SK-N-SH treated with all-trans-retinoic acid at 6 μM for 48 hours (cell line): ENCODE data around the gene KRTAP10-4.

Source experiments
- ATAC-seq: fragments of 200-7000 bp; cut with Tn5 transposase; 3 replicates; pipeline ENCODE4 v1.9.1; 2020; ENCODE audit warnings: mild to moderate bottlenecking, moderate library complexity
- ARNTL ChIP-seq: fragments of 450-650 bp; formaldehyde crosslinking; IDR thresholded peaks from 2 replicates; pipeline ENCODE4 v1.5.0; 2020; ENCODE audit warnings: low read depth, mild to moderate bottlenecking, moderate library complexity, borderline replicate concordance
- BACH2 ChIP-seq: fragments of 250-450 bp; sonication (Bioruptor Pico); IDR thresholded peaks from 2 replicates; pipeline ENCODE4 v1.9.0; 2021; ENCODE audit warnings: mild to moderate bottlenecking, borderline replicate concordance
- CSDC2 ChIP-seq: fragments of 250-450 bp; sonication (Bioruptor Pico); IDR thresholded peaks from 2 replicates; pipeline ENCODE4 v1.5.0; 2020; ENCODE audit warnings: mild to moderate bottlenecking, moderate library complexity
- ESRRG ChIP-seq: fragments of 250-450 bp; sonication (Bioruptor Pico); IDR thresholded peaks from 2 replicates; pipeline ENCODE4 v1.6.1; 2021; ENCODE audit warnings: mild to moderate bottlenecking
- GLIS3 ChIP-seq: fragments of 250-450 bp; sonication (Bioruptor Pico); IDR thresholded peaks from 2 replicates; pipeline ENCODE4 v1.5.0; 2020; ENCODE audit warnings: mild to moderate bottlenecking, moderate library complexity
- ISL1 ChIP-seq: fragments of 250-450 bp; sonication (Bioruptor Pico); IDR thresholded peaks from 2 replicates; pipeline ENCODE4 v2.1.2; 2022; ENCODE audit warnings: mild to moderate bottlenecking, moderate library complexity
- OSR1 ChIP-seq: fragments of 250-450 bp; sonication (Bioruptor Pico); IDR thresholded peaks from 2 replicates; pipeline ENCODE4 v1.8.0; 2022; ENCODE audit warnings: moderate library complexity, mild to moderate bottlenecking, inconsistent platforms
- PPARA ChIP-seq: fragments of 250-450 bp; sonication (Bioruptor Pico); IDR thresholded peaks from 2 replicates; pipeline ENCODE4 v1.5.0; 2020; ENCODE audit warnings: mild to moderate bottlenecking, borderline replicate concordance
- RARB ChIP-seq: fragments of 250-450 bp; sonication (Bioruptor Pico); IDR thresholded peaks from 2 replicates; pipeline ENCODE4 v1.8.0; 2021; ENCODE audit warnings: mild to moderate bottlenecking, moderate library complexity
- SNAI2 ChIP-seq: fragments of 250-450 bp; sonication (Bioruptor Pico); IDR thresholded peaks from 2 replicates; pipeline ENCODE4 v1.5.0; 2020; ENCODE audit warnings: mild to moderate bottlenecking, moderate library complexity
- TCF4 ChIP-seq: fragments of 250-450 bp; sonication (Bioruptor Pico); IDR thresholded peaks from 2 replicates; pipeline ENCODE4 v1.8.0; 2021; ENCODE audit warnings: mild to moderate bottlenecking, moderate library complexity, borderline replicate concordance
- TOX ChIP-seq: fragments of 250-450 bp; sonication (Bioruptor Pico); IDR thresholded peaks from 2 replicates; pipeline ENCODE4 v1.8.0; 2021; ENCODE audit warnings: mild to moderate bottlenecking, moderate library complexity, borderline replicate concordance
- ZFP3 ChIP-seq: fragments of 250-450 bp; sonication (Bioruptor Pico); IDR thresholded peaks from 2 replicates; pipeline ENCODE4 v1.5.0; 2020; ENCODE audit warnings: mild to moderate bottlenecking, moderate library complexity
- ZFP30 ChIP-seq: fragments of 450-650 bp; formaldehyde crosslinking; IDR thresholded peaks from 2 replicates; pipeline ENCODE4 v1.5.0; 2022; ENCODE audit warnings: mild to moderate bottlenecking, moderate library complexity
- ZNF565 ChIP-seq: fragments of 450-650 bp; formaldehyde crosslinking; conservative IDR thresholded peaks from 2 replicates; pipeline ENCODE4 v1.5.0; 2020; ENCODE audit warnings: low read depth, mild to moderate bottlenecking, moderate library complexity
- ZNF70 ChIP-seq: fragments of 450-650 bp; formaldehyde crosslinking; IDR thresholded peaks from 2 replicates; pipeline ENCODE4 v1.5.0; 2020; ENCODE audit warnings: mild to moderate bottlenecking, moderate library complexity
- ZNF8 ChIP-seq: fragments of 450-650 bp; formaldehyde crosslinking; IDR thresholded peaks from 2 replicates; pipeline ENCODE4 v1.5.0; 2020; ENCODE audit warnings: mild to moderate bottlenecking, moderate library complexity
- TF ChIP-seq, protein P1 (sequence below): fragments of 250-450 bp; sonication (Bioruptor Pico); IDR thresholded peaks from 2 replicates; pipeline ENCODE4 v1.5.1; 2021; ENCODE audit warnings: mild to moderate bottlenecking, moderate library complexity
- TF ChIP-seq, protein P2 (sequence below): fragments of 250-450 bp; sonication (Bioruptor Pico); IDR thresholded peaks from 2 replicates; pipeline ENCODE4 v1.8.0; 2021; ENCODE audit warnings: low read depth, mild to moderate bottlenecking, moderate library complexity, borderline replicate concordance
- TF ChIP-seq, protein P3 (sequence below): fragments of 250-450 bp; sonication (Bioruptor Pico); IDR thresholded peaks from 2 replicates; pipeline ENCODE4 v1.8.0; 2020; ENCODE audit warnings: mild to moderate bottlenecking, moderate library complexity, borderline replicate concordance
- TF ChIP-seq, protein P4 (sequence below): fragments of 250-450 bp; sonication (Bioruptor Pico); IDR thresholded peaks from 2 replicates; pipeline ENCODE4 v1.5.1; 2020; ENCODE audit warnings: low read depth, mild to moderate bottlenecking, moderate library complexity

The KRTAP10-4 gene

DNA sequence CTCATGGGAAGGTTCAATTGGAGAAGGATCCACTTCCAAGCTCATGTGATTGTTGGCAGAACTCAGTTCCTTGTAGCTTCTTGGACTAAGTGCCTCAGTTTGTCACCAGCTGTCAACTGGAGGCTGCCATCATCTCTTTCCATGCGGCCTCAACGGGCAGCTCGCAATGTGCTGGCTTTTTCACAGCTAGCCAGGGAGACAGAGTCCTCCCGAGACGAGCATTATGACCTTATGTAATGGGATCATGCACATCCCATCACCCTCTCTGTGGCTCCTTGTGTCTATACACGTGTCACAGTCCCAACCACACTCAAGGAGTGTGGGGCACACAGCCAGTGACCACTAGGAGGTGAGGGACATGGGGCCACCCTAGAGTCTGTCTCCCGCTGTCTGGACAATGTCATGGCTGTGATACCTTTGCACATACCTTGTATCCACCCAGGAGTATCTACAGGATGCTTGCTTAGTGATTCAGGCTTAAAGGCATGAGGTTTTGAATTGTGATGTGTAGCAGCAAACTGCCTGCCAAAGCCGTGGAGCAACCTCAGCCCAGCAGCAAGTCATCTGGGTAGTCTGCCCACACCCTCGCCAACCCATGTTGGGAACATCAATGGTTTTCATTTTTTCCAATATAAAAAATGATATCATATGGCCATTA lies 22.7 kb downstream of the KRTAP10-4 start:
- no peak for ATAC-seq
- TF ChIP-seq ESRRG, result no peak
- no peak for TF ChIP-seq ZNF70 (CRISPR knock-in tag)
- TF ChIP-seq TCF4, result no peak
- TF ChIP-seq, protein P1, sequence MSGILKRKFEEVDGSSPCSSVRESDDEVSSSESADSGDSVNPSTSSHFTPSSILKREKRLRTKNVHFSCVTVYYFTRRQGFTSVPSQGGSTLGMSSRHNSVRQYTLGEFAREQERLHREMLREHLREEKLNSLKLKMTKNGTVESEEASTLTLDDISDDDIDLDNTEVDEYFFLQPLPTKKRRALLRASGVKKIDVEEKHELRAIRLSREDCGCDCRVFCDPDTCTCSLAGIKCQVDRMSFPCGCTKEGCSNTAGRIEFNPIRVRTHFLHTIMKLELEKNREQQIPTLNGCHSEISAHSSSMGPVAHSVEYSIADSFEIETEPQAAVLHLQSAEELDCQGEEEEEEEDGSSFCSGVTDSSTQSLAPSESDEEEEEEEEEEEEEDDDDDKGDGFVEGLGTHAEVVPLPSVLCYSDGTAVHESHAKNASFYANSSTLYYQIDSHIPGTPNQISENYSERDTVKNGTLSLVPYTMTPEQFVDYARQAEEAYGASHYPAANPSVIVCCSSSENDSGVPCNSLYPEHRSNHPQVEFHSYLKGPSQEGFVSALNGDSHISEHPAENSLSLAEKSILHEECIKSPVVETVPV (CRISPR knock-in tag), result no peak
- no peak for TF ChIP-seq CSDC2 (CRISPR knock-in tag)
- TF ChIP-seq BACH2, result no peak
- TF ChIP-seq PPARA (CRISPR knock-in tag), result no peak
- TF ChIP-seq RARB (CRISPR knock-in tag), result no peak
- no peak for TF ChIP-seq ARNTL (CRISPR knock-in tag)
- no peak for TF ChIP-seq TOX
- TF ChIP-seq ZNF565 (CRISPR knock-in tag), result no peak
- TF ChIP-seq OSR1 (CRISPR knock-in tag), result no peak
- TF ChIP-seq ZFP3, result no peak
- TF ChIP-seq, protein P2, sequence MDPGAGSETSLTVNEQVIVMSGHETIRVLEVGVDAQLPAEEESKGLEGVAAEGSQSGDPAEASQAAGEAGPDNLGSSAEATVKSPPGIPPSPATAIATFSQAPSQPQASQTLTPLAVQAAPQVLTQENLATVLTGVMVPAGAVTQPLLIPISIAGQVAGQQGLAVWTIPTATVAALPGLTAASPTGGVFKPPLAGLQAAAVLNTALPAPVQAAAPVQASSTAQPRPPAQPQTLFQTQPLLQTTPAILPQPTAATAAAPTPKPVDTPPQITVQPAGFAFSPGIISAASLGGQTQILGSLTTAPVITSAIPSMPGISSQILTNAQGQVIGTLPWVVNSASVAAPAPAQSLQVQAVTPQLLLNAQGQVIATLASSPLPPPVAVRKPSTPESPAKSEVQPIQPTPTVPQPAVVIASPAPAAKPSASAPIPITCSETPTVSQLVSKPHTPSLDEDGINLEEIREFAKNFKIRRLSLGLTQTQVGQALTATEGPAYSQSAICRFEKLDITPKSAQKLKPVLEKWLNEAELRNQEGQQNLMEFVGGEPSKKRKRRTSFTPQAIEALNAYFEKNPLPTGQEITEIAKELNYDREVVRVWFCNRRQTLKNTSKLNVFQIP (CRISPR knock-in tag), result no peak
- TF ChIP-seq, protein P3, sequence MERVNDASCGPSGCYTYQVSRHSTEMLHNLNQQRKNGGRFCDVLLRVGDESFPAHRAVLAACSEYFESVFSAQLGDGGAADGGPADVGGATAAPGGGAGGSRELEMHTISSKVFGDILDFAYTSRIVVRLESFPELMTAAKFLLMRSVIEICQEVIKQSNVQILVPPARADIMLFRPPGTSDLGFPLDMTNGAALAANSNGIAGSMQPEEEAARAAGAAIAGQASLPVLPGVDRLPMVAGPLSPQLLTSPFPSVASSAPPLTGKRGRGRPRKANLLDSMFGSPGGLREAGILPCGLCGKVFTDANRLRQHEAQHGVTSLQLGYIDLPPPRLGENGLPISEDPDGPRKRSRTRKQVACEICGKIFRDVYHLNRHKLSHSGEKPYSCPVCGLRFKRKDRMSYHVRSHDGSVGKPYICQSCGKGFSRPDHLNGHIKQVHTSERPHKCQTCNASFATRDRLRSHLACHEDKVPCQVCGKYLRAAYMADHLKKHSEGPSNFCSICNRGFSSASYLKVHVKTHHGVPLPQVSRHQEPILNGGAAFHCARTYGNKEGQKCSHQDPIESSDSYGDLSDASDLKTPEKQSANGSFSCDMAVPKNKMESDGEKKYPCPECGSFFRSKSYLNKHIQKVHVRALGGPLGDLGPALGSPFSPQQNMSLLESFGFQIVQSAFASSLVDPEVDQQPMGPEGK, result no peak
- no peak for TF ChIP-seq ZNF8
- TF ChIP-seq ZFP30 (CRISPR knock-in tag), result no peak

DNA sequence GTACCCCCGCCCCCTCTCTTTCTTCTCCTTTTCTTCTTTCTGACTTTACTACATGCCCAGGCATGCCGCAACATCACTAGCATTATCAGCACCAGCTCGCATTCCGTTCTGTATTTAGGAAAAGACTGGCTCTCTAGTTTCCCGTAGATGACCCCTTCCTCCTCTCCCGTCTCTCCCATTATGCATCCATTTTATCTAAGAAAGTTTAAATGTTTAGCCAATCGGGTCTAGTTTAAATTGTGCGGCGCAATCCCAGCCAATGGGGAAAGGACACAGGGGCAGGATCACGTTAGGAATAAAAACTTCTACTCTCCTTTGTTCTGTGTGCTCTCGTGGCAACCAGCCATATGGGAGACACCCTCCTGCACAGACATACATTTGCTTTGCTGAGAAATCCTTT lies 24.5 kb downstream of the KRTAP10-4 start:
- ATAC-seq, result no peak
- TF ChIP-seq RARB (CRISPR knock-in tag) (no peak), ZFP3 (no peak), ZFP30 (CRISPR knock-in tag) (no peak), SNAI2 (CRISPR knock-in tag) (no peak), ZNF565 (CRISPR knock-in tag) (no peak), BACH2 (no peak), ZNF70 (CRISPR knock-in tag) (no peak), GLIS3 (CRISPR knock-in tag) (no peak), CSDC2 (CRISPR knock-in tag) (no peak), TCF4 (no peak), OSR1 (CRISPR knock-in tag) (no peak), ISL1 (no peak), PPARA (CRISPR knock-in tag) (no peak)
- TF ChIP-seq, protein P4, sequence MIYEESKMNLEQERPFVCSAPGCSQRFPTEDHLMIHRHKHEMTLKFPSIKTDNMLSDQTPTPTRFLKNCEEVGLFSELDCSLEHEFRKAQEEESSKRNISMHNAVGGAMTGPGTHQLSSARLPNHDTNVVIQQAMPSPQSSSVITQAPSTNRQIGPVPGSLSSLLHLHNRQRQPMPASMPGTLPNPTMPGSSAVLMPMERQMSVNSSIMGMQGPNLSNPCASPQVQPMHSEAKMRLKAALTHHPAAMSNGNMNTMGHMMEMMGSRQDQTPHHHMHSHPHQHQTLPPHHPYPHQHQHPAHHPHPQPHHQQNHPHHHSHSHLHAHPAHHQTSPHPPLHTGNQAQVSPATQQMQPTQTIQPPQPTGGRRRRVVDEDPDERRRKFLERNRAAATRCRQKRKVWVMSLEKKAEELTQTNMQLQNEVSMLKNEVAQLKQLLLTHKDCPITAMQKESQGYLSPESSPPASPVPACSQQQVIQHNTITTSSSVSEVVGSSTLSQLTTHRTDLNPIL (CRISPR knock-in tag), result no peak
- TF ChIP-seq, protein P2 (CRISPR knock-in tag), result no peak

DNA sequence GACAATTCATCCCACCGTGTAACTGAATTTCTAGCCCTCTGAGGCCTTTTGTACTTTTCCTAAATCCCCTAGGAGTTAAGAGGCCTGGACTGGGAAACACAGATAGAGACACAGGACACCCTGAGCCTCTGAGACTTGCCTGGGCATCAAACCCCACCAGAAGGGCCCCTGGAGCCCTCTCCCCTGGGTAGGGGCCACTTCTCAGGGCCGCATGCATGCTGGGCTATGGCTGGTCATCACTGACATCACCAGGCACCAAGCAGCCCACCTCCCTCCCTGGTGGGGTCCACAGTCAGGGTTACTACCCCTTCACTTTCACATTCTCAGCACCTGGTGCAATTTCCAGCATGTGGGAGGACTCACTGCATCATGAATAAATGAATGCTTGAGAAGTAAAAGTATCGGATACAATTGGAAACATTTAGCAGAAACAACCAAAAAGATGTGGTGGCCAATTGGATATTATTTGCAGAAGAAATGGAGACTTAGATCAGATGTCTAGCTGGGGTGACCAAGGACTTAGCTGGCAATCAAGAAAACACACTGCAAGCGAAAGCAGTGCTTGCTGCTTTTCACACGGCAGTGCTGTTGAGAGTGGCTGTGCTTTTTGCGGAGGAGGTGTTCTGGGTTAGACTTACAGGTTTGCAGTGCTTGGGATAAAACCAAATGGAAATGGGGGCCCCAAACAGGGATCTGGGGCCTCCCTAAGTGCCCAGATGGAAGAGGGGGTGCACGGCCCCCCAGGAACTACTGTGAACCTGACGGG lies 25.9 kb downstream of the KRTAP10-4 start:
- no peak for ATAC-seq
- TF ChIP-seq ZNF8, result no peak
- TF ChIP-seq, protein P2 (CRISPR knock-in tag), result no peak
- no peak for TF ChIP-seq ISL1
- TF ChIP-seq, protein P3, result no peak
- no peak for TF ChIP-seq ARNTL (CRISPR knock-in tag)
- no peak for TF ChIP-seq ESRRG
- TF ChIP-seq, protein P4 (CRISPR knock-in tag), result no peak
- TF ChIP-seq BACH2, result no peak
- TF ChIP-seq GLIS3 (CRISPR knock-in tag), result no peak
- TF ChIP-seq TCF4, result no peak
